ENCODE results near the gene MAD1L1. TPM values are rescaled to one million over a fixed set of nuclear protein-coding genes. Genes with fewer than 3 reads are reported as not detected.

MAD1L1 gene
- total and polyA plus RNA-seq, 2 donors (not counting 3 experiments of a cell fraction or from before 2014, with no cell fraction given), result 34.1 to 42.3 TPM

DNA sequence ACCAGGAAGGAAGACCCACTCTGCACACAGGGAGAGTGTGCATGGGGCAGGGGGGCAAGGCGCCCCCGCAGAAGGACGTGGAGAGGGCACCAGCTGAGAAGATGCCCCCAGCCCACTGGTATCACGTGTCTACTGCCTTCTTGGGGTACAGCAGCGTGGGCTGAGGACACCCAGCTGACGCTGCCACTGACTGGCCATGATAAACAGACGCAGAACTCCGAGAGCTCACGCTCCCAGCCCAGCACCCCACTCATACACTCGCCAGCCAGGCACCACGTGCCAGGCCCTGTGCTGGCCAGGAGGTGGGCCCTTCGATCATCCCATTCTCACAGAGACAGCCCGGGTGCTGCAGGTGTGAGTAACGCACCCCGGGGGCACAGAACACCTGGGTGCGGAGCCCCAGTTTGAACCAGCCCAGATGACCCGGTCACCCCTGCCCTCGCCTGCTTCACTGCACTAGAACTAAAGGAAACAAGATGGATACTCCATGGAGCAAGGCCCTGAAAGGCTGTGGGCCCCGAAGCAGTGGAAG lies 199.8 kb downstream of the MAD1L1 start:
- no peak for FAIRE-seq
- no TSS peak for BruUV-seq (replicated peaks)
- dilution Hi-C loops (cut with MboI; ENCODE audit: extremely low pct_ligation_motif_present, low sequenced_read_pairs) (no loop called here), intact Hi-C loops (cut with micrococcal nuclease) (no loop called here)
- H4K20me1 ChIP-seq (replicated peaks; ENCODE audit: control insufficient read depth, extremely low read depth, insufficient read depth, low read length), result no peaks in the 10 kb centered on the region
- H3K4me3 ChIP-seq (replicated peaks in 1 of 3; ENCODE audit: insufficient read depth in 1 of 3, low read depth in 1 of 3, low read length in 3 of 3), result no peak overlapping the region
- CTCF ChIA-PET, result no interaction called here
- no peak for TF ChIP-seq EZH2 (IDR thresholded peaks at IDR 0.05; ENCODE audit: borderline replicate concordance, low read depth, low read length, severe bottlenecking)
- no peak for TF ChIP-seq POLR2AphosphoS5 (IDR thresholded peaks at IDR 0.05; ENCODE audit: insufficient read depth, low read depth, low read length)
- no peak for TF ChIP-seq GATA2 (IDR thresholded peaks at IDR 0.05; ENCODE audit: insufficient read depth, insufficient read length, low read depth, low read length)
- no peaks in the 10 kb centered on the region for H3K27me3 ChIP-seq (ENCODE audit: control insufficient read depth in 2 of 2, insufficient read depth in 2 of 2, low read length in 2 of 2)
- no peaks in the 10 kb centered on the region for H3K79me2 ChIP-seq (ENCODE audit: control insufficient read depth, insufficient read depth, low read length)
- H3K4me1 ChIP-seq (ENCODE audit: control insufficient read depth, extremely low read depth, insufficient read depth, low read length), result no peaks in the 10 kb centered on the region
- no peak overlapping the region for H3K27ac ChIP-seq (ENCODE audit: insufficient read depth, low read depth, low read length)
- no peak overlapping the region for H2AFZ ChIP-seq (ENCODE audit: low read depth, low read length)
- H3K9me1 ChIP-seq (replicated peaks; ENCODE audit: control insufficient read depth, extremely low read depth, insufficient read depth, low read length), result no peaks in the 10 kb centered on the region
- no peak overlapping the region for H3K4me2 ChIP-seq (ENCODE audit: insufficient read depth, low read length)
- no peak for DNase-seq (ENCODE audit: low read depth, low spot score)
- H3K9ac ChIP-seq (replicated peaks; ENCODE audit: extremely low read depth, insufficient read depth, low read length), result no peak overlapping the region
- H3K36me3 ChIP-seq (ENCODE audit: control insufficient read depth in 2 of 2, extremely low read depth in 1 of 2, insufficient read depth in 2 of 2, low read length in 2 of 2), result no peaks in the 10 kb centered on the region
- peaks cover 3% of the 10 kb centered on the region for H3K9me3 ChIP-seq (replicated peaks; ENCODE audit: control insufficient read depth, insufficient read depth, low read length)
- POLR2A ChIA-PET, result no interaction called here

DNA sequence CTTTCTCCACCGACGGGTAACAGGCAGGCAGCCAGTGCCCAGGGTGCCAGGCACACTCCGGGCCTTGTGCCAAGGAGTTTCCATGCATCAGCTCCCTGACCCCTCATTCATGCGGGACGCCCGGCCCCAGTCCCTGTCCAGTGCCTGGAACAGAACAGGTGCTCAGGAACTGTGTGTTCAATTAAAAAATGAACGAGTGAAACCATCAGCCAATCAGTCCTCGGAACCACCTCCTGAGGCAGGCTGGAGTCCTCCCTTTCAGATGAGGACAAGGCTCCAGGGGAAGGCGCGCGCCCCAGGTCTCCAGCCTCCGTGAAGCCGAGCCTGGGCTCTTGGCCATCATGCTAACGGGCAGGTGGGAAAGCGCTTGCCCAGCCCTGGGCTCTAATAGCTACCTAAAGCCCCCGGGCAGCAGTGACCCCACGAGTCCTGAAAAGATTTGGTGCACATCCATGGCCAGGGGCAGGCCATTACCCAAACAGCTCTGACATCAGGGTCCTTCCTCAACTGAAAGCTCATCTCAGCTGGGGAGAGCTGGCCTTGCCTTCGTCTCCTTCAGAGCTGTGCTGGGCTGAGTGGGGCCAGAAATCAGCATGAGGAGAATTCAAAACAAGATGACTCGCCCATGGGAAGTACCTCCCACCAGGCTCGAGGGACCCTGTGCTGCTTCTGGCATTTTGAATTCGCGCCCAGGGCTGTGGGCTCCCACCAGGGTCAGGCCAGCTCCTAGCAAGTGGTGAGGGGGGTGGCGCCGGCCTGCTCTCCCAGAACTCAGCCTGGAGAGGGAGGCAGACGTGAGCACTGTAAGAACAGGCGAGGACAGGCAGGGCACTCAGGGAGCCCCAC lies 200.5 kb downstream of the MAD1L1 start:
- intact Hi-C loops (cut with micrococcal nuclease), result no loop called here
- dilution Hi-C loops (cut with MboI; ENCODE audit: extremely low pct_ligation_motif_present, low sequenced_read_pairs), result no loop called here

More for the DNA sequence above, 200.5 kb downstream of the MAD1L1 start:
- peak; percentile 6 for DNase-seq (ENCODE audit: low read depth, low spot score)
- Histone ChIP-seq H3K9ac (replicated peaks; ENCODE audit: extremely low read depth, insufficient read depth, low read length) (no peak overlapping the region), H3K9me3 (replicated peaks; ENCODE audit: control insufficient read depth, insufficient read depth, low read length) (peaks cover 3% of the 10 kb centered on the region), H2AFZ (ENCODE audit: low read depth, low read length) (no peak overlapping the region), H3K27me3 (ENCODE audit: control insufficient read depth in 2 of 2, insufficient read depth in 2 of 2, low read length in 2 of 2) (no peaks in the 10 kb centered on the region), H3K27ac (ENCODE audit: insufficient read depth, low read depth, low read length) (no peak overlapping the region), H3K36me3 (ENCODE audit: control insufficient read depth in 2 of 2, extremely low read depth in 1 of 2, insufficient read depth in 2 of 2, low read length in 2 of 2) (no peaks in the 10 kb centered on the region), H3K9me1 (replicated peaks; ENCODE audit: control insufficient read depth, extremely low read depth, insufficient read depth, low read length) (no peaks in the 10 kb centered on the region), H3K79me2 (ENCODE audit: control insufficient read depth, insufficient read depth, low read length) (no peaks in the 10 kb centered on the region), H3K4me3 (replicated peaks in 1 of 3; ENCODE audit: insufficient read depth in 1 of 3, low read depth in 1 of 3, low read length in 3 of 3) (no peak overlapping the region), H3K4me2 (ENCODE audit: insufficient read depth, low read length) (no peak overlapping the region), H3K4me1 (ENCODE audit: control insufficient read depth, extremely low read depth, insufficient read depth, low read length) (no peaks in the 10 kb centered on the region), H4K20me1 (replicated peaks; ENCODE audit: control insufficient read depth, extremely low read depth, insufficient read depth, low read length) (no peaks in the 10 kb centered on the region)
- BruUV-seq (replicated peaks), result no TSS peak
- peak; percentile 12 for FAIRE-seq
- TF ChIP-seq FOS (IDR thresholded peaks at IDR 0.05; ENCODE audit: borderline replicate concordance, insufficient read depth, low read length) (no peak), POLR2AphosphoS5 (IDR thresholded peaks at IDR 0.05; ENCODE audit: insufficient read depth, low read depth, low read length) (no peak)
- CTCF ChIA-PET, result no interaction called here
- POLR2A ChIA-PET, result no interaction called here
